HEK293 (cell line): ENCODE data around the gene IGF2BP2.

Source experiments
- CTCF ChIP-seq: fragments of 450-650 bp; formaldehyde crosslinking; IDR thresholded peaks from 2 replicates; pipeline ENCODE4 v1.5.1; 2016; ENCODE audit warnings: missing biosample characterization, missing genetic modification characterization
- REST ChIP-seq: fragments of 450-650 bp; formaldehyde crosslinking; IDR thresholded peaks from 2 replicates; pipeline ENCODE4 v1.5.1; 2016; ENCODE audit warnings: missing biosample characterization, missing genetic modification characterization
- ZNF184 ChIP-seq: fragments of 450-650 bp; IDR thresholded peaks from 2 replicates; pipeline ENCODE4 v1.5.1; 2018; ENCODE audit warnings: missing biosample characterization, mild to moderate bottlenecking, missing genetic modification characterization
- ZNF335 ChIP-seq: fragments of 450-650 bp; formaldehyde crosslinking; conservative IDR thresholded peaks from 2 replicates; pipeline ENCODE4 v1.5.1; 2016; ENCODE audit warnings: missing biosample characterization, missing genetic modification characterization
- ZNF449 ChIP-seq: fragments of 450-650 bp; formaldehyde crosslinking; IDR thresholded peaks from 2 replicates; pipeline ENCODE4 v1.5.1; 2017; ENCODE audit warnings: missing biosample characterization, mild to moderate bottlenecking, missing genetic modification characterization, moderate library complexity

GRCh38 chr3:185778094-185778493, 46.7 kb downstream of the IGF2BP2 start:
- TF ChIP-seq CTCF: no peak
- no peak for TF ChIP-seq ZNF335 (tag by site-specific recombination)
- no peak for TF ChIP-seq REST (tag by site-specific recombination)
- TF ChIP-seq ZNF184 (tag by site-specific recombination): no peak
- TF ChIP-seq ZNF449 (tag by site-specific recombination): no peak
